Heart right ventricle (tissue), 16 donors: Measurements from ENCODE around the gene PSORS1C1. TPM values are rescaled to one million over a fixed set of nuclear protein-coding genes. Genes with fewer than 3 reads are reported as not detected.
A peak's percentile ranks its signal among the peaks of the same experiment; 100 is the strongest.
"Not testable (repeated sequence)": the region's sequence is repeated elsewhere in the genome, so short reads cannot be mapped to it uniquely, and the experiment has no call there.

Experiments
- ATAC-seq, 8 donors: fragments of 200-7000 bp; cut with Tn5 transposase; one replicate each; pipeline ENCODE4 v1.9.1; 2020; ENCODE audit warnings: mild to moderate bottlenecking in 8 of 8, moderate library complexity in 8 of 8, moderate number of reproducible peaks in 1 of 8
- DNase-seq, 2 donors: peaks; one replicate each; pipeline ENCODE4 v3.0.0-alpha.2; 2020
- H3K27ac ChIP-seq, 10 donors: fragments of 200-600 bp; sonication (generic) in 2 of 10; one replicate each; pipeline versions ENCODE4 v1.5.0 to v1.8.0; 2020 to 2022; ENCODE audit warnings: mild to moderate bottlenecking in 3 of 10
- H3K27me3 ChIP-seq, 7 donors: fragments of 200-600 bp; one replicate each; pipeline ENCODE4 v1.8.0; 2021 to 2022; ENCODE audit warnings: mild to moderate bottlenecking in 2 of 7
- H3K36me3 ChIP-seq, 9 donors: fragments of 200-600 bp; sonication (generic) in 1 of 9; one replicate each; pipeline versions ENCODE4 v1.5.0 to v1.8.0; 2020 to 2022; ENCODE audit warnings: mild to moderate bottlenecking in 2 of 9
- H3K4me1 ChIP-seq, 9 donors: fragments of 200-600 bp; sonication (generic) in 1 of 9; one replicate each; pipeline versions ENCODE4 v1.5.0 to v1.8.0; 2020 to 2022; ENCODE audit warnings: mild to moderate bottlenecking in 4 of 9
- H3K4me3 ChIP-seq, 10 donors: fragments of 200-600 bp; sonication (generic) in 2 of 10; one replicate each; pipeline versions ENCODE4 v1.5.0 to v1.8.0; 2020 to 2022; ENCODE audit warnings: mild to moderate bottlenecking in 7 of 10, moderate library complexity in 2 of 10
- H3K9me3 ChIP-seq, 11 donors: fragments of 200-600 bp in 10 of 11; sonication (generic) in 2 of 11; one replicate each; pipeline versions ENCODE4 v1.5.0 to v1.8.0; 2013 to 2022; ENCODE audit warnings: mild to moderate bottlenecking in 2 of 11, control low read depth in 1 of 11, moderate library complexity in 1 of 11
- CTCF ChIP-seq, 9 donors: fragments of 200-600 bp; sonication (generic) in 2 of 9; IDR thresholded peaks; one replicate each; pipeline versions ENCODE4 v1.5.0 to v1.8.0; 2021 to 2022; ENCODE audit warnings: antibody characterized with exemption in 9 of 9, mild to moderate bottlenecking in 5 of 9, moderate library complexity in 1 of 9
- WGBS, 2 donors: extraction: QIAGEN DNeasy Blood & Tissue Kit; methylation state at CpG; one replicate each; pipeline ENCODE4 v1.1.7; 2013; ENCODE audit warnings: inconsistent platforms in 1 of 2; 5-methylcytosine and 5-hydroxymethylcytosine counted together
- intact Hi-C, 10 donors: fragments of 100-400 bp; cut with DNase I; formaldehyde crosslinking; loops; one replicate each; pipeline versions ENCODE4 v1.11.1 to v1.14.2; 2022
- polyA plus RNA-seq, 2 donors: library from polyadenylated mRNA; stranded (reverse); fragments of 200-250 nt; gene quantifications; one replicate each; pipeline ENCODE4 v1.2.3, GENCODE V29; 2013
- total RNA-seq, 10 donors: library from RNA; stranded (reverse); fragmentation: NEBNext Ultra II Directional in 3 of 10; extraction: Animal tissue kit (Norgen Biotek cat#: 25700) in 3 of 10; gene quantifications; one replicate each; pipeline versions ENCODE4 v1.2.1 to v1.2.4, GENCODE V29; 2021 to 2023
- donor health status: Arrhythmogenic right ventricular cardiomyopathy.
- donor health status: ischemic (EF 13 %, LVEDD 7.1; RV severe dilation, severe dysfunction).
- donor health status: healthy with polysubstance abuse.
- donor health status: DM: no; HTN: yes; CAD: no.
- donor health status: DM: no; HTN: no; CAD: no.
- donor health status: ischemic (EF 25% LVEDD 6.9; RV normal size, moderate dysfunction).
- donor health status: ischemic (EF 25% LVEDD 5.7; RV mildly dilated, moderate dysfunction).
- donor health status: healthy.
- donor health status: DM: yes; HTN: yes; CAD: no.
- donor health status: Ischemic cardiomyopathy.
- donor health status: ischemic (EF 35%, LVEDD 5.7; RV mildly dilated, moderate dysfunction).
- donor health status: nonischemic (EF 11% LVEDD 7.7; RV severe dilation, severe dysfunction).
- donor health status: DM: yes; HTN: yes; CAD: no.
- donor health status: PGD.
- donor health status: ischemic (EF 29% LVEDD 5.4; RV normal size, mild dysfunction).
- donor health status: nonischemic (EF 23%, LVEDD 6.1; RV moderate dilation, normal function).

The PSORS1C1 gene
- total and polyA plus RNA-seq, 12 donors, result 0.13 to 6.2 (median 3.0) TPM

- H3K9me3 ChIP-seq, result no peaks in the 10 kb centered on the region
- no peaks in the 10 kb centered on the region for H3K36me3 ChIP-seq
- no peaks in the 10 kb centered on the region for H3K27me3 ChIP-seq
- H3K4me3 ChIP-seq, result peak overlapping the region; percentile 23 to 57 (median 39)
- TF ChIP-seq CTCF (IDR thresholded peaks at IDR 0.05), result no peak
- WGBS, 2 donors, result 56 to 60% methylated on average over 24 of the region's 24 CpGs
- peak overlapping the region; percentile 44 to 91 (median 82) for H3K27ac ChIP-seq
- peak; percentile 58 to 86 (median 74) for ATAC-seq
- intact Hi-C loops, result loop anchor here in 2 of 10 donors (2.0 kb wide), 2 partner anchors 43 to 47 kb away; partner anchors contain the start of gene PSORS1C2 (in 1 of the 2)
- peaks cover 0 to 26% (median 2%) of the 10 kb centered on the region in 9 donors for H3K4me1 ChIP-seq
- peak; percentile 83 to 85 for DNase-seq
These were observed 71.6 kb downstream of the PSORS1C1 start for GRCh38 chr6:31186052-31186734.

GRCh38 chr6:31187780-31188194 lies 73.2 kb downstream of the PSORS1C1 start:
- intact Hi-C loops, result loop anchor here in 2 of 10 donors (2.0 kb wide), 2 partner anchors 45 to 49 kb away; partner anchors contain the start of gene PSORS1C2 (in 1 of the 2)
- DNase-seq, result no peak
- Histone ChIP-seq H3K9me3 (no peaks in the 10 kb centered on the region), H3K27me3 (no peaks in the 10 kb centered on the region), H3K4me3 (no peak overlapping the region), H3K4me1 (peaks cover 0 to 25% (median 2%) of the 10 kb centered on the region in 9 donors), H3K27ac (no peak overlapping the region), H3K36me3 (no peaks in the 10 kb centered on the region)
- ATAC-seq, result no peak
- 73 to 91% methylated on average over 5 of the region's 5 CpGs for WGBS, 2 donors
- TF ChIP-seq CTCF (IDR thresholded peaks at IDR 0.05), result no peak

- H3K27ac ChIP-seq, H3K27me3 ChIP-seq, DNase-seq, H3K9me3 ChIP-seq, ATAC-seq, H3K4me3 ChIP-seq, H3K36me3 ChIP-seq, intact Hi-C loops: not testable (repeated sequence)
- 88 to 93% methylated on average over 3 of the region's 3 CpGs for whole genome bisulfite sequencing, 2 donors
- H3K4me1 ChIP-seq, result peaks cover 0 to 20% (median 2%) of the 10 kb centered on the region in 9 donors
These were observed 74.6 kb downstream of the PSORS1C1 start for GRCh38 chr6:31189223-31189622.

Other genes starting within 250 kb of the PSORS1C1 start
- 10 to 100 TPM; 15.5 to 49.2 (median 26.9) TPM for gene DDR1, start 230.3 kb upstream of the PSORS1C1 start, total RNA-seq
- 10 to 100 TPM in 1 of 2 donors, 1 to 10 TPM in 1; 7.3 to 12.1 TPM for gene DDR1, start 230.3 kb upstream of the PSORS1C1 start, polyA plus RNA-seq
- gene GTF2H4, start 206.6 kb upstream of the PSORS1C1 start, total RNA-seq, result 10 to 100 TPM in 8 of 10 donors, 1 to 10 TPM in 2; 8.3 to 25.1 (median 12.5) TPM
- gene GTF2H4, start 206.6 kb upstream of the PSORS1C1 start, polyA plus RNA-seq, result 10 to 100 TPM; 15.9 to 27.0 TPM
- gene VARS2, start 200.6 kb upstream of the PSORS1C1 start, total RNA-seq, result 10 to 100 TPM; 13.4 to 28.4 (median 22.5) TPM
- 10 to 100 TPM in 1 of 2 donors, 1 to 10 TPM in 1; 9.3 to 26.0 TPM for gene VARS2, start 200.6 kb upstream of the PSORS1C1 start, polyA plus RNA-seq
- not detected for gene SFTA2, start 182.6 kb upstream of the PSORS1C1 start, total RNA-seq
- gene SFTA2, start 182.6 kb upstream of the PSORS1C1 start, polyA plus RNA-seq, result not detected
- under 1 TPM in 1 of 10 donors, not detected in 9; 0.08 TPM for gene MUCL3, start 173.8 kb upstream of the PSORS1C1 start, total RNA-seq
- not detected for gene MUCL3, start 173.8 kb upstream of the PSORS1C1 start, polyA plus RNA-seq
- not detected for gene MUC21, start 131.1 kb upstream of the PSORS1C1 start, total RNA-seq
- under 1 TPM in 1 of 2 donors, not detected in 1; 0.09 TPM for gene MUC21, start 131.1 kb upstream of the PSORS1C1 start, polyA plus RNA-seq
- gene MUC22, start 104.3 kb upstream of the PSORS1C1 start, total RNA-seq, result under 1 TPM; 0.07 to 0.64 (median 0.24) TPM
- gene MUC22, start 104.3 kb upstream of the PSORS1C1 start, polyA plus RNA-seq, result under 1 TPM; under 0.01 to 0.29 TPM
- not detected for gene C6orf15, start 2.2 kb upstream of the PSORS1C1 start, total RNA-seq
- not detected for gene C6orf15, start 2.2 kb upstream of the PSORS1C1 start, polyA plus RNA-seq
- gene CDSN, start 5.6 kb downstream of the PSORS1C1 start, total RNA-seq, result under 1 TPM in 1 of 10 donors, not detected in 9; 0.11 TPM
- gene CDSN, start 5.6 kb downstream of the PSORS1C1 start, polyA plus RNA-seq, result under 1 TPM; 0.01 to 0.15 TPM
- gene PSORS1C2, start 24.3 kb downstream of the PSORS1C1 start, total RNA-seq, result not detected
- not detected for gene PSORS1C2, start 24.3 kb downstream of the PSORS1C1 start, polyA plus RNA-seq
- 10 to 100 TPM in 7 of 10 donors, 1 to 10 TPM in 3; 8.0 to 15.9 (median 12.5) TPM for gene CCHCR1, start 43.0 kb downstream of the PSORS1C1 start, total RNA-seq
- 10 to 100 TPM in 1 of 2 donors, 1 to 10 TPM in 1; 9.0 to 11.0 TPM for gene CCHCR1, start 43.0 kb downstream of the PSORS1C1 start, polyA plus RNA-seq
- 1 to 10 TPM; 1.6 to 7.3 (median 2.4) TPM for gene TCF19, start 43.8 kb downstream of the PSORS1C1 start, total RNA-seq
- gene TCF19, start 43.8 kb downstream of the PSORS1C1 start, polyA plus RNA-seq, result 1 to 10 TPM; 2.7 to 2.9 TPM
- gene POU5F1, start 55.9 kb downstream of the PSORS1C1 start, total RNA-seq, result 1 to 10 TPM in 1 of 10 donors, under 1 TPM in 8, not detected in 1; 0.29 to 1.0 (median 0.34) TPM
- gene POU5F1, start 55.9 kb downstream of the PSORS1C1 start, polyA plus RNA-seq, result 1 to 10 TPM; 1.3 to 2.0 TPM
- 1,000 to 10,000 TPM in 1 of 10 donors, 100 to 1,000 TPM in 9; 121 to 1,262 (median 232) TPM for gene HLA-C, start 157.3 kb downstream of the PSORS1C1 start, total RNA-seq
- 100 to 1,000 TPM; 193 to 266 TPM for gene HLA-C, start 157.3 kb downstream of the PSORS1C1 start, polyA plus RNA-seq
- gene HLA-B, start 242.4 kb downstream of the PSORS1C1 start, total RNA-seq, result 1,000 to 10,000 TPM in 1 of 10 donors, 100 to 1,000 TPM in 9; 252 to 2,676 (median 383) TPM
- gene HLA-B, start 242.4 kb downstream of the PSORS1C1 start, polyA plus RNA-seq, result 100 to 1,000 TPM; 516 to 656 TPM